Endodermal cell (in vitro differentiated cells): ENCODE measurements around the gene LEPR. TPM values are rescaled to one million over a fixed set of nuclear protein-coding genes. Genes with fewer than 3 reads are reported as not detected.
A peak's percentile ranks its signal among the peaks of the same experiment; 100 is the strongest.

Experiments used
- DNase-seq: peaks from one replicate; pipeline ENCODE4 v3.0.0-alpha.2; 2017
- H3K27ac ChIP-seq: 2 replicates; pipeline ENCODE4 v1.5.1; 2013; ENCODE audit warnings: mild to moderate bottlenecking, low read depth, low read length, moderate library complexity
- H3K27me3 ChIP-seq: 2 replicates; pipeline ENCODE4 v1.6.1; 2013; ENCODE audit warnings: mild to moderate bottlenecking, low read length, moderate library complexity; ENCODE audit not compliant: insufficient read depth, control insufficient read depth, poor library complexity, severe bottlenecking
- H3K36me3 ChIP-seq: 2 replicates; pipeline ENCODE4 v1.7.0; 2013; ENCODE audit warnings: mild to moderate bottlenecking, low read length, moderate library complexity; ENCODE audit not compliant: control insufficient read depth, insufficient read depth
- H3K4me1 ChIP-seq: one replicate; pipeline ENCODE4 v1.7.0; 2013; ENCODE audit warnings: low read length; ENCODE audit not compliant: control insufficient read depth, insufficient read depth
- H3K4me3 ChIP-seq: 2 replicates; pipeline ENCODE4 v1.5.1; 2013; ENCODE audit warnings: mild to moderate bottlenecking, low read length, moderate library complexity
- H3K9ac ChIP-seq: 2 replicates; pipeline ENCODE4 v1.6.1; 2013; ENCODE audit warnings: mild to moderate bottlenecking, low read length, moderate library complexity; ENCODE audit not compliant: poor library complexity, severe bottlenecking; ENCODE audit errors: extremely low read depth
- H3K9me3 ChIP-seq: 2 replicates; pipeline ENCODE4 v1.6.1; 2013; ENCODE audit warnings: mild to moderate bottlenecking, low read length, moderate library complexity; ENCODE audit not compliant: control insufficient read depth
- H3K27ac Mint-ChIP-seq: 2 replicates; pipeline ENCODE4 v1.8.0; 2020; ENCODE audit warnings: mixed read lengths
- H3K27me3 Mint-ChIP-seq: 2 replicates; pipeline ENCODE4 v1.8.0; 2021; ENCODE audit warnings: mild to moderate bottlenecking, mixed read lengths; ENCODE audit not compliant: insufficient read depth
- H3K36me3 Mint-ChIP-seq: 2 replicates; pipeline ENCODE4 v1.8.0; 2020; ENCODE audit warnings: low read depth, mixed read lengths
- H3K4me1 Mint-ChIP-seq: 2 replicates; pipeline ENCODE4 v1.8.0; 2020; ENCODE audit warnings: mixed read lengths
- H3K4me3 Mint-ChIP-seq: 2 replicates; pipeline ENCODE4 v1.8.0; 2020; ENCODE audit warnings: mild to moderate bottlenecking, moderate library complexity, mixed read lengths
- H3K9me3 Mint-ChIP-seq: 2 replicates; pipeline ENCODE4 v1.8.0; 2020; ENCODE audit warnings: mild to moderate bottlenecking, mixed read lengths
- WGBS, 2 experiments: methylation state at CpG; one replicate each; pipeline versions ENCODE4 v1.1.5 to v1.1.7; 2013; ENCODE audit warnings: missing lambda C conversion rate in 2 of 2, mixed read lengths in 1 of 2; ENCODE audit not compliant: insufficient coverage in 1 of 2, insufficient read length in 1 of 2; 5-methylcytosine and 5-hydroxymethylcytosine counted together
- total RNA-seq, 2 donors: library from RNA; stranded (reverse); fragmentation: NEBNext Ultra II Directional in 1 of 2; extraction: Animal tissue kit (Norgen Biotek cat#: 25700) in 1 of 2; gene quantifications; 2 replicates in 1 of 2; 3 replicates in 1 of 2; pipeline ENCODE4 v1.2.1, GENCODE V29; 2021
- TF ChIP-seq, protein P1 (sequence below): fragments of 200-600 bp; sonication (generic); conservative IDR thresholded peaks from 2 replicates; pipeline ENCODE4 v1.5.0; 2021; ENCODE audit warnings: antibody characterized with exemption, mild to moderate bottlenecking

The LEPR gene
- total RNA-seq, 2 donors from 2014 or later: 7.2 to 11.1 TPM

DNA sequence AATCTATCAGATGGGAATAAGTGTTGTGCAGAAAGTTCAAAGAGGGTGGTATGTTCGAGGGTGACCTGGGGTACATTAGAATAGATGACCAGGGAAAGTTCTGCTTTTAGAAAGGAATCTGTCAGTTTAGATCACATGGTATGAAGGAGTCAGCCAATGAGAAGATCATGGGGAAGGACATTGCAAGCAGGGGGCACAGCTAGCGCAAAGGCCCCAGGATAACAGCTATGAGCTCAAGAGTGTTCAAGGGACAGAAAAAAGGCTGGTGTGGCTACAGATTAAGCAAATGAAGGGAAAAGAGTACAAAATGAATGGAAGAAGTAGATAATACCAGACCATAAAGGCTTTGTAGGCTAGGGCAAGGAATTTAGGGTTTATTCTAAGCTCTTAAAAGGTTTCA, 8.6 kb downstream of the LEPR start:
- 94 to 100% methylated on average over 2 of the region's 2 CpGs for WGBS, 2 experiments
- H3K27ac Mint-ChIP-seq: no peak overlapping the region

DNA sequence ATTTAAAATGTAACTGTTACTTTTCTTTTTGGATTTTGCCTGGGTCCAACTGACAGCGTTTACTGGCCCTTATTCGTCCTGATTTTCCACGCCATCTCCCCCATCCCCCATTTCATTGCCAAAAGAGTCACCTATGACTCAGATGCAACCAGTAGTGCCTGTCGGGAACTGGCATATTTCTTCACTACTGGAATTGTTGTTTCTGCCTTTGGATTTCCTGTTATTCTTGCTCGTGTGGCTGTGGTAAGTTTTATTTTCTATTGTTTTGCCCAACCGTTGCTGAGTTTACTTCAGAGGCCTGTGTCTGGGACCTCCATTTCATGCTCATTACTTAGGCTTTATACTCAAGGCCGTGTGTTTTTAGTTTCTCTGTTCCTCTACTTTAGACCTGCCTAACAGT, 9.3 kb downstream of the LEPR start:
- peaks cover 66% of the 10 kb centered on the region for H3K36me3 ChIP-seq
- no peak overlapping the region for H3K4me3 ChIP-seq
- H3K27me3 ChIP-seq: no peaks in the 10 kb centered on the region
- H3K27ac ChIP-seq: no peak overlapping the region
- no peak for DNase-seq
- H3K27me3 Mint-ChIP-seq: no peaks in the 10 kb centered on the region
- H3K36me3 Mint-ChIP-seq: peaks cover 45% of the 10 kb centered on the region
- TF ChIP-seq, protein P1, sequence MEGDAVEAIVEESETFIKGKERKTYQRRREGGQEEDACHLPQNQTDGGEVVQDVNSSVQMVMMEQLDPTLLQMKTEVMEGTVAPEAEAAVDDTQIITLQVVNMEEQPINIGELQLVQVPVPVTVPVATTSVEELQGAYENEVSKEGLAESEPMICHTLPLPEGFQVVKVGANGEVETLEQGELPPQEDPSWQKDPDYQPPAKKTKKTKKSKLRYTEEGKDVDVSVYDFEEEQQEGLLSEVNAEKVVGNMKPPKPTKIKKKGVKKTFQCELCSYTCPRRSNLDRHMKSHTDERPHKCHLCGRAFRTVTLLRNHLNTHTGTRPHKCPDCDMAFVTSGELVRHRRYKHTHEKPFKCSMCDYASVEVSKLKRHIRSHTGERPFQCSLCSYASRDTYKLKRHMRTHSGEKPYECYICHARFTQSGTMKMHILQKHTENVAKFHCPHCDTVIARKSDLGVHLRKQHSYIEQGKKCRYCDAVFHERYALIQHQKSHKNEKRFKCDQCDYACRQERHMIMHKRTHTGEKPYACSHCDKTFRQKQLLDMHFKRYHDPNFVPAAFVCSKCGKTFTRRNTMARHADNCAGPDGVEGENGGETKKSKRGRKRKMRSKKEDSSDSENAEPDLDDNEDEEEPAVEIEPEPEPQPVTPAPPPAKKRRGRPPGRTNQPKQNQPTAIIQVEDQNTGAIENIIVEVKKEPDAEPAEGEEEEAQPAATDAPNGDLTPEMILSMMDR: no peak
- H3K4me1 ChIP-seq: peaks cover 10% of the 10 kb centered on the region
- no peaks in the 10 kb centered on the region for H3K9me3 Mint-ChIP-seq
- WGBS, 2 experiments: 88 to 90% methylated on average over 5 to 7 of the region's 7 CpGs
- H3K4me3 Mint-ChIP-seq: no peak overlapping the region
- no peaks in the 10 kb centered on the region for H3K9me3 ChIP-seq
- H3K9ac ChIP-seq: no peak overlapping the region
- H3K27ac Mint-ChIP-seq: no peak overlapping the region
- peaks cover 18% of the 10 kb centered on the region for H3K4me1 Mint-ChIP-seq

More for the DNA sequence above, 8.6 kb downstream of the LEPR start:
- H3K4me3 ChIP-seq: no peak overlapping the region
- no peak overlapping the region for H3K9ac ChIP-seq
- TF ChIP-seq, protein P1: no peak
- H3K9me3 ChIP-seq: no peaks in the 10 kb centered on the region
- H3K27me3 ChIP-seq: no peaks in the 10 kb centered on the region
- no peaks in the 10 kb centered on the region for H3K9me3 Mint-ChIP-seq
- H3K27ac ChIP-seq: no peak overlapping the region
- H3K4me1 Mint-ChIP-seq: peaks cover 18% of the 10 kb centered on the region
- H3K36me3 ChIP-seq: peaks cover 68% of the 10 kb centered on the region
- H3K4me3 Mint-ChIP-seq: no peak overlapping the region
- no peaks in the 10 kb centered on the region for H3K27me3 Mint-ChIP-seq
- H3K4me1 ChIP-seq: peaks cover 10% of the 10 kb centered on the region
- DNase-seq: no peak
- H3K36me3 Mint-ChIP-seq: peaks cover 45% of the 10 kb centered on the region

DNA sequence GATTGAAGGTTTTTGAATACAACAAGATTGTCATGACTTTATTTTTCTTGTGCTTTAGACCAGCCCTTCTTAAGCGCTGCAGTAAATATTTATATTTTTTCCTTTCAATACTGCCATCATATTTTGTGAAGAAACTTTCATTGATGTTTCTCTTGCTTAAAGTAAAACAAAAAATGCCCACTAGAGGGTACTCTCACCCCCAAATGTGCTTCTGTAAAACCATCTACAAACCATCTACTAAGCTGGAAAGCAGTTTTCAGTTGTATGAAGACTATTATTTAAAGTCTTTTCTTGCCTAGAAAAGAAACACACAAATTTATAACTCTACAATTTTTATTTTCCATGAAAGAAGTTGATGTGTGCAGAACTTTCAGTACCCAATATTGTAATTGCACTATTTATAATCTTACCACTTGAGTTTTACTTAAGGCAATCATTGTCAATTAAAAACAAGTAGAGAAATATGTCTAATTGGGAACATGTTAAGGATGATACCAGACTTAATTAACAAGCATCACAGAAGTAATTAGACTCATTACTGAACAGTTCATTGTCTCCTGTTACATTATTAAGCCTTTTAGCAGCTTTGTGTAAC, 10.7 kb downstream of the LEPR start:
- H3K27me3 ChIP-seq: no peaks in the 10 kb centered on the region
- WGBS, 2 experiments: 33% methylated on average over 1 of the region's 1 CpG; no CpG with 5 or more reads in 1 of the 2 experiments
- Mint-ChIP-seq H3K9me3 (no peaks in the 10 kb centered on the region), H3K4me3 (no peak overlapping the region), H3K36me3 (peaks cover 41% of the 10 kb centered on the region), H3K4me1 (peaks cover 17% of the 10 kb centered on the region), H3K27me3 (no peaks in the 10 kb centered on the region), H3K27ac (no peak overlapping the region)
- TF ChIP-seq, protein P1: peak; percentile 83
- peaks cover 10% of the 10 kb centered on the region for H3K4me1 ChIP-seq
- peaks cover 55% of the 10 kb centered on the region for H3K36me3 ChIP-seq
- H3K27ac ChIP-seq: no peak overlapping the region
- H3K4me3 ChIP-seq: no peak overlapping the region
- H3K9ac ChIP-seq: no peak overlapping the region
- H3K9me3 ChIP-seq: no peaks in the 10 kb centered on the region
- DNase-seq: no peak
